Mammary epithelial cell (primary cell): ENCODE data around the gene PCSK6.

ENCODE experiments used
- EZH2 ChIP-seq: IDR thresholded peaks from 2 replicates; pipeline ENCODE4 v1.6.1; 2012; ENCODE audit warnings: low read length, inconsistent platforms, borderline replicate concordance
- TF ChIP-seq, protein P1 (sequence below), 2 donors: IDR thresholded peaks in 1 of 2; conservative IDR thresholded peaks in 1 of 2; 2 replicates each; pipeline ENCODE4 v1.5.1; 2011 to 2012; ENCODE audit warnings: inconsistent platforms in 2 of 2, low read length in 2 of 2, mild to moderate bottlenecking in 2 of 2, control low read depth in 1 of 2, low read depth in 1 of 2; ENCODE audit not compliant: insufficient read depth in 1 of 2; ENCODE audit errors: extremely low read depth in 1 of 2

DNA sequence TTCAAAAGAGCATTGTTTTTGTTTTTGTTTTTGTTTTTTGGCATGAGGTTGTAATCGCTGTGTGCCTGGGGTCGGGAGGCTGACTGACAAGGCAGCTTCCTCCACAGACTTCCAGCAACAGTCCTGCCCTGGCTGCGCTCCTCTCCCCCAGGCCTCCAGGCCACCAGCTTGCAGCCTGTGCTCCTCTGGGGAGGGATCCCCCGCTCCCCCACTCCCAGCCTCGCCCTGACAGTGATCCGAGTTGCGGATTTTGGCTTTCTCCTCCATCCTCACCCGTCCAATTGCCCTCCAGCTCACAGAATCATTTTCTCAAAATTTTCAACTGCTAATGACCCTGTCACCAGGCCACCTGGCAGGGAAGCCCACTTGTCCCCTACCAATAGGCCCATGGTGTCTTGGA is 36.5 kb upstream of the PCSK6 start:
- TF ChIP-seq EZH2, result no peak
- TF ChIP-seq, protein P1, sequence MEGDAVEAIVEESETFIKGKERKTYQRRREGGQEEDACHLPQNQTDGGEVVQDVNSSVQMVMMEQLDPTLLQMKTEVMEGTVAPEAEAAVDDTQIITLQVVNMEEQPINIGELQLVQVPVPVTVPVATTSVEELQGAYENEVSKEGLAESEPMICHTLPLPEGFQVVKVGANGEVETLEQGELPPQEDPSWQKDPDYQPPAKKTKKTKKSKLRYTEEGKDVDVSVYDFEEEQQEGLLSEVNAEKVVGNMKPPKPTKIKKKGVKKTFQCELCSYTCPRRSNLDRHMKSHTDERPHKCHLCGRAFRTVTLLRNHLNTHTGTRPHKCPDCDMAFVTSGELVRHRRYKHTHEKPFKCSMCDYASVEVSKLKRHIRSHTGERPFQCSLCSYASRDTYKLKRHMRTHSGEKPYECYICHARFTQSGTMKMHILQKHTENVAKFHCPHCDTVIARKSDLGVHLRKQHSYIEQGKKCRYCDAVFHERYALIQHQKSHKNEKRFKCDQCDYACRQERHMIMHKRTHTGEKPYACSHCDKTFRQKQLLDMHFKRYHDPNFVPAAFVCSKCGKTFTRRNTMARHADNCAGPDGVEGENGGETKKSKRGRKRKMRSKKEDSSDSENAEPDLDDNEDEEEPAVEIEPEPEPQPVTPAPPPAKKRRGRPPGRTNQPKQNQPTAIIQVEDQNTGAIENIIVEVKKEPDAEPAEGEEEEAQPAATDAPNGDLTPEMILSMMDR (conservative IDR thresholded peaks at IDR 0.05 in 1 of 2, IDR thresholded peaks at IDR 0.05 in 1 of 2; ENCODE audit: extremely low read depth in 1 of 2, insufficient read depth in 1 of 2, low read depth in 1 of 2, low read length in 2 of 2), result no peak
